Right atrium auricular region (tissue), 2 donors: ENCODE measurements around the gene MCTP2. TPM values are rescaled to one million over a fixed set of nuclear protein-coding genes. Genes with fewer than 3 reads are reported as not detected.

Experiments used
- DNase-seq: peaks from one replicate; pipeline ENCODE4 v3.0.0-alpha.2; 2019; ENCODE audit warnings: low spot score
- H3K27ac ChIP-seq, 2 donors: fragments of 200-600 bp; sonication (generic); 1 replicate in 1 of 2; 2 replicates in 1 of 2; pipeline ENCODE4 v1.5.1; 2016 to 2019
- H3K27me3 ChIP-seq, 2 donors: fragments of 200-600 bp; sonication (generic); one replicate each; pipeline versions ENCODE4 v1.5.1 to v1.6.0; 2017 to 2019
- H3K36me3 ChIP-seq: fragments of 200-600 bp; sonication (generic); one replicate; pipeline ENCODE4 v1.5.1; 2016
- H3K4me1 ChIP-seq, 2 donors: fragments of 200-600 bp; sonication (generic); one replicate each; pipeline versions ENCODE4 v1.5.1 to v1.6.0; 2017 to 2019
- H3K4me3 ChIP-seq, 2 donors: fragments of 200-600 bp; sonication (generic); 1 replicate in 1 of 2; 2 replicates in 1 of 2; pipeline ENCODE4 v1.5.1; 2017 to 2019; ENCODE audit warnings: mild to moderate bottlenecking in 1 of 2, moderate library complexity in 1 of 2
- H3K9me3 ChIP-seq, 2 donors: fragments of 200-600 bp; sonication (generic); one replicate each; pipeline ENCODE4 v1.5.1; 2019
- total RNA-seq, 2 donors: library from RNA; depleted of rRNA; stranded (reverse); fragments of >200 nt; gene quantifications; one replicate each; pipeline ENCODE4 v1.1.0, GENCODE V29; 2016
- TF ChIP-seq, protein P1 (sequence below), 2 donors: fragments of 200-600 bp; sonication (generic); IDR thresholded peaks; one replicate each; pipeline ENCODE4 v1.5.1; 2019; ENCODE audit warnings: antibody characterized with exemption in 2 of 2

Gene MCTP2
- total RNA-seq, 2 donors from 2014 or later, result 2.0 to 5.6 TPM

GRCh38 chr15:94212291-94212690 lies 19.1 kb upstream of the MCTP2 start:
- H3K4me3 ChIP-seq, result no peak overlapping the region
- TF ChIP-seq, protein P1, sequence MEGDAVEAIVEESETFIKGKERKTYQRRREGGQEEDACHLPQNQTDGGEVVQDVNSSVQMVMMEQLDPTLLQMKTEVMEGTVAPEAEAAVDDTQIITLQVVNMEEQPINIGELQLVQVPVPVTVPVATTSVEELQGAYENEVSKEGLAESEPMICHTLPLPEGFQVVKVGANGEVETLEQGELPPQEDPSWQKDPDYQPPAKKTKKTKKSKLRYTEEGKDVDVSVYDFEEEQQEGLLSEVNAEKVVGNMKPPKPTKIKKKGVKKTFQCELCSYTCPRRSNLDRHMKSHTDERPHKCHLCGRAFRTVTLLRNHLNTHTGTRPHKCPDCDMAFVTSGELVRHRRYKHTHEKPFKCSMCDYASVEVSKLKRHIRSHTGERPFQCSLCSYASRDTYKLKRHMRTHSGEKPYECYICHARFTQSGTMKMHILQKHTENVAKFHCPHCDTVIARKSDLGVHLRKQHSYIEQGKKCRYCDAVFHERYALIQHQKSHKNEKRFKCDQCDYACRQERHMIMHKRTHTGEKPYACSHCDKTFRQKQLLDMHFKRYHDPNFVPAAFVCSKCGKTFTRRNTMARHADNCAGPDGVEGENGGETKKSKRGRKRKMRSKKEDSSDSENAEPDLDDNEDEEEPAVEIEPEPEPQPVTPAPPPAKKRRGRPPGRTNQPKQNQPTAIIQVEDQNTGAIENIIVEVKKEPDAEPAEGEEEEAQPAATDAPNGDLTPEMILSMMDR (IDR thresholded peaks at IDR 0.05), result no peak
- no peaks in the 10 kb centered on the region for H3K36me3 ChIP-seq
- no peak overlapping the region for H3K27ac ChIP-seq
- no peaks in the 10 kb centered on the region for H3K9me3 ChIP-seq
- no peaks in the 10 kb centered on the region for H3K4me1 ChIP-seq
- DNase-seq, result no peak
- H3K27me3 ChIP-seq, result no peaks in the 10 kb centered on the region

DNA sequence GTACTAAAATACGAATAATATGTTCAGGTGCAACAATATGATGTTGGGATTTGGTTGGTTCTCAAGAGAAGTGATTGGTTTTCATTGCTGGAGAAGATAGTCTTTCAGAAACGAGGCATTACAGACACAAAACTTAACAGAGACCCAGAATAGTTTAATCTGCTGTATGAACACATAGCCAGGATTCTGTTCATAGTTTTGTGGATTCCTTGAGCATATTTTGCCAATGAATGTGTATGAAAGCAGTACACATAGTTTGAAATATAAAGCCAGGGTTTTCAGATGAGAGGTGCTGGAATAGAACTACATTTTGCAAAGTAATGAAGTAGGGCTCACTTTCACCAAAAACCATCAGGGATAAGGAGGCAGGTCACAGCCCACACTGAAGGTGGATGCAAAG lies 5.7 kb upstream of the MCTP2 start:
- no peaks in the 10 kb centered on the region for H3K27me3 ChIP-seq
- H3K4me1 ChIP-seq, result peaks cover 0 to under 1% of the 10 kb centered on the region in 2 donors
- H3K4me3 ChIP-seq, result no peak overlapping the region
- H3K27ac ChIP-seq, result no peak overlapping the region
- no peaks in the 10 kb centered on the region for H3K36me3 ChIP-seq
- TF ChIP-seq, protein P1 (IDR thresholded peaks at IDR 0.05), result no peak
- no peak for DNase-seq
- no peaks in the 10 kb centered on the region for H3K9me3 ChIP-seq

DNA sequence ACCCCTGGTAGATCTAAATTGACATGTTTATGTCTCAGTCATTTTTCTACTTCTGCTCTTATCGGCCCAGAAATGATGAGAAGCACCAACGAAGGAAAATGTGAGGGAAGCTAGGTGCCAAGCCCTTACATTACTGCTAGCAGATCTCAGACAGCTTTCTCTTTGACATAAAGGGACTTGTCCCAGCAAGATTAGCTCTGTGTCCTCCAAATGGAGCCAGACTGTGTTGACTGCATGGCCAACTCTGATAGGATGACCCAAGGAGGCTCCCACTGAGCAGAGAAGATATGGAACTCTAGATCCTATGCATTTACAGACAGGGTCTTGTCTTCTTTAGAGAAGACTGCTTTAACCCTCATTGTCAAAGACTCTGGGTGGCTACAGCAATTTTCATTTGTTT lies 2.8 kb upstream of the MCTP2 start:
- TF ChIP-seq, protein P1 (IDR thresholded peaks at IDR 0.05), result no peak
- no peak overlapping the region for H3K27ac ChIP-seq
- H3K4me3 ChIP-seq, result no peak overlapping the region
- peaks cover 0 to 17% of the 10 kb centered on the region in 2 donors for H3K4me1 ChIP-seq
- H3K27me3 ChIP-seq, result peaks cover 0 to 7% of the 10 kb centered on the region in 2 donors
- H3K36me3 ChIP-seq, result no peaks in the 10 kb centered on the region
- no peak for DNase-seq
- no peaks in the 10 kb centered on the region for H3K9me3 ChIP-seq

GRCh38 chr15:94229591-94230369 lies 1.6 kb upstream of the MCTP2 start:
- Histone ChIP-seq H3K9me3 (no peaks in the 10 kb centered on the region), H3K36me3 (no peaks in the 10 kb centered on the region), H3K27me3 (peaks cover 0 to 7% of the 10 kb centered on the region in 2 donors), H3K4me3 (no peak overlapping the region), H3K27ac (no peak overlapping the region), H3K4me1 (peaks cover 0 to 17% of the 10 kb centered on the region in 2 donors)
- no peak for DNase-seq
- TF ChIP-seq, protein P1 (IDR thresholded peaks at IDR 0.05), result no peak

GRCh38 chr15:94230431-94230882 lies 904 bp upstream of the MCTP2 start:
- Histone ChIP-seq H3K9me3 (no peaks in the 10 kb centered on the region), H3K27ac (no peak overlapping the region), H3K4me1 (peaks cover 0 to 17% of the 10 kb centered on the region in 2 donors), H3K36me3 (no peaks in the 10 kb centered on the region), H3K4me3 (peak overlapping the region; percentile 33 to 52), H3K27me3 (peaks cover 0 to 7% of the 10 kb centered on the region in 2 donors)
- no peak for DNase-seq
- TF ChIP-seq, protein P1 (IDR thresholded peaks at IDR 0.05), result no peak
